Lower lobe of right lung (tissue), 2 donors: ENCODE measurements around the gene OOEP. TPM values are rescaled to one million over a fixed set of nuclear protein-coding genes. Genes with fewer than 3 reads are reported as not detected.

Experiments used
- ATAC-seq, 2 donors: fragments of 200-7000 bp; cut with Tn5 transposase; one replicate each; pipeline ENCODE4 v1.9.1; 2020 to 2022; ENCODE audit warnings: mild to moderate bottlenecking in 2 of 2, moderate library complexity in 2 of 2
- DNase-seq: peaks from one replicate; pipeline ENCODE4 v3.0.0-alpha.2; 2020
- H3K27ac ChIP-seq: fragments of 200-600 bp; one replicate; pipeline ENCODE4 v1.8.0; 2022
- H3K27me3 ChIP-seq: fragments of 200-600 bp; one replicate; pipeline ENCODE4 v1.8.0; 2022; ENCODE audit warnings: low read depth
- H3K36me3 ChIP-seq: fragments of 200-600 bp; one replicate; pipeline ENCODE4 v1.8.0; 2022; ENCODE audit warnings: mild to moderate bottlenecking
- H3K4me1 ChIP-seq: fragments of 200-600 bp; one replicate; pipeline ENCODE4 v1.8.0; 2022
- H3K4me3 ChIP-seq: fragments of 200-600 bp; one replicate; pipeline ENCODE4 v1.8.0; 2022; ENCODE audit warnings: mild to moderate bottlenecking
- H3K9me3 ChIP-seq: fragments of 200-600 bp; one replicate; pipeline ENCODE4 v1.8.0; 2022
- CTCF ChIP-seq: fragments of 200-600 bp; IDR thresholded peaks from one replicate; pipeline ENCODE4 v1.8.0; 2022; ENCODE audit warnings: antibody characterized with exemption, mild to moderate bottlenecking
- intact Hi-C: fragments of 100-400 bp; cut with DNase I; formaldehyde crosslinking; loops from one replicate; pipeline ENCODE4 v1.11.0; 2022
- total RNA-seq: library from RNA; stranded (reverse); fragmentation: NEBNext Ultra II Directional; extraction: Animal tissue kit (Norgen Biotek cat#: 25700); gene quantifications from one replicate; pipeline ENCODE4 v1.2.1, GENCODE V29; 2021
- donor health status: DM: no; HTN: yes; CAD: no; lungs with severe emphysema.

Gene OOEP
- total RNA-seq, 1 donor from 2014 or later = not detected

DNA sequence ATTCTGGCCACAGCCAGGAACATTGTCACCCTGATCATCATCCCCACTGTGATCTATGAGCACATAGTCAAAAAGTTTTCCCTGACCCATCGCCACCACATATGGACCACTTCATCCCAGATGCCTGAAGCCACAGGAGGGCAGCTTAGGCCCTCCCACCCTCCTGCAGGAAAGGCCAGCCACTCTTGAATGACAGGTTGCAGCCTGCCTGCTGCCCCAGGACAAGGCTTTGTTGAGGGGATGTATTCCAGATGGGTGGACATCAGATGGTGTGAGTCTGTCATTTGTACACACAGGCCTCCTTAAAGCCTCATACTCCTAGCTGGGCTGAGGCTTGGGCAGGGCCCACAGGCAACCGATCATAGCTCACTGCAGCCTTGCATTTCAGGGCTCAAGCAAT, 46.4 kb downstream of the OOEP start:
- Histone ChIP-seq H3K4me1 (no peaks in the 10 kb centered on the region), H3K27ac (no peak overlapping the region), H3K27me3 (no peaks in the 10 kb centered on the region), H3K9me3 (no peaks in the 10 kb centered on the region), H3K36me3 (no peaks in the 10 kb centered on the region), H3K4me3 (no peak overlapping the region)
- intact Hi-C loops = no loop called here
- no peak for TF ChIP-seq CTCF
- DNase-seq (no peak), ATAC-seq (no peak)

Other genes starting within 250 kb of the OOEP start
- not detected for gene KHDC1L, start 144.4 kb downstream of the OOEP start, total RNA-seq
- 1.7 TPM for gene KHDC1, start 106.7 kb downstream of the OOEP start, total RNA-seq
- not detected for gene DPPA5, start 15.6 kb downstream of the OOEP start, total RNA-seq
- gene KHDC3L, start 7.2 kb downstream of the OOEP start, total RNA-seq = not detected
- gene DDX43, start 24.9 kb upstream of the OOEP start, total RNA-seq = 1.9 TPM
- gene CGAS, start 82.4 kb upstream of the OOEP start, total RNA-seq = 10.4 TPM
- gene MTO1, start 91.8 kb upstream of the OOEP start, total RNA-seq = 25.7 TPM
- 9,415 TPM for gene EEF1A1, start 151.1 kb upstream of the OOEP start, total RNA-seq